Mucosa of descending colon (tissue), 3 donors: ENCODE results near the gene PPARA. TPM values are rescaled to one million over a fixed set of nuclear protein-coding genes. Genes with fewer than 3 reads are reported as not detected.

Experiments used
- ATAC-seq: fragments of 200-7000 bp; cut with Tn5 transposase; one replicate; pipeline ENCODE4 v1.9.1; 2020; ENCODE audit warnings: mild to moderate bottlenecking, moderate library complexity
- DNase-seq, 3 donors: peaks; one replicate each; pipeline ENCODE4 v3.0.0-alpha.2; 2020
- H3K36me3 ChIP-seq: fragments of 200-600 bp; one replicate; pipeline ENCODE4 v1.8.0; 2021; ENCODE audit warnings: low read depth, mild to moderate bottlenecking
- H3K4me1 ChIP-seq: fragments of 200-600 bp; one replicate; pipeline ENCODE4 v1.8.0; 2021; ENCODE audit warnings: low read depth, mild to moderate bottlenecking
- H3K4me3 ChIP-seq: fragments of 200-600 bp; one replicate; pipeline ENCODE4 v1.8.0; 2021; ENCODE audit warnings: mild to moderate bottlenecking
- H3K9me3 ChIP-seq: fragments of 200-600 bp; one replicate; pipeline ENCODE4 v1.8.0; 2021; ENCODE audit warnings: mild to moderate bottlenecking
- CTCF ChIP-seq: fragments of 200-600 bp; IDR thresholded peaks from one replicate; pipeline ENCODE4 v1.8.0; 2022; ENCODE audit warnings: antibody characterized with exemption, mild to moderate bottlenecking
- intact Hi-C, 2 donors: fragments of 100-400 bp; cut with DNase I in 1 of 2; cut with micrococcal nuclease in 1 of 2; formaldehyde crosslinking; loops; one replicate each; pipeline versions ENCODE4 v1.11.0 to v1.11.1; 2022; cut with DNase I, micrococcal nuclease
- total RNA-seq, 3 donors: library from RNA; stranded (reverse); fragmentation: NEBNext Ultra II Directional in 2 of 3; extraction: Animal tissue kit (Norgen Biotek cat#: 25700) in 2 of 3; gene quantifications; one replicate each; pipeline versions ENCODE4 v1.2.1 to v1.2.4, GENCODE V29; 2021 to 2023
- donor health status: DM: no; HTN: no; CAD: no; lungs with moderate emphysema.
- donor health status: DM: no; HTN: no; CAD: no.
- donor health status: DM: no; HTN: yes; CAD: no.

PPARA gene
- total RNA-seq, 3 donors from 2014 or later, result 57.9 to 81.4 (median 58.5) TPM

- intact Hi-C loops, result no loop called here
- Histone ChIP-seq H3K9me3 (no peaks in the 10 kb centered on the region), H3K4me3 (no peak overlapping the region), H3K4me1 (peaks cover 22% of the 10 kb centered on the region), H3K36me3 (no peaks in the 10 kb centered on the region)
- TF ChIP-seq CTCF, result no peak
- DNase-seq (no peak), ATAC-seq (no peak)
These were observed 19.3 kb downstream of the PPARA start for GRCh38 chr22:46169628-46170027.

- TF ChIP-seq CTCF, result no peak
- Histone ChIP-seq H3K4me3 (no peak overlapping the region), H3K4me1 (peaks cover 22% of the 10 kb centered on the region), H3K9me3 (no peaks in the 10 kb centered on the region), H3K36me3 (no peaks in the 10 kb centered on the region)
- DNase-seq (peak in 2 of 3 donors; percentile 58 to 79), ATAC-seq (peak; percentile 63)
- intact Hi-C loops, result no loop called here
These were observed 21.6 kb downstream of the PPARA start for GRCh38 chr22:46171940-46172339.

GRCh38 chr22:46172522-46173110 lies 22.3 kb downstream of the PPARA start:
- TF ChIP-seq CTCF, result no peak
- no peaks in the 10 kb centered on the region for H3K9me3 ChIP-seq
- no peak for DNase-seq
- H3K4me3 ChIP-seq, result no peak overlapping the region
- ATAC-seq, result no peak
- intact Hi-C loops, result no loop called here
- H3K4me1 ChIP-seq, result peaks cover 22% of the 10 kb centered on the region
- H3K36me3 ChIP-seq, result no peaks in the 10 kb centered on the region

- H3K4me3 ChIP-seq, result no peak overlapping the region
These were observed 22.8 kb downstream of the PPARA start for GRCh38 chr22:46173152-46173551.

GRCh38 chr22:46175631-46176030 lies 25.3 kb downstream of the PPARA start:
- no peak for DNase-seq
- intact Hi-C loops, result no loop called here
- peaks cover 17% of the 10 kb centered on the region for H3K9me3 ChIP-seq
- H3K36me3 ChIP-seq, result no peaks in the 10 kb centered on the region
- no peak for TF ChIP-seq CTCF
- no peak overlapping the region for H3K4me3 ChIP-seq
- H3K4me1 ChIP-seq, result peaks cover 22% of the 10 kb centered on the region
- peak; percentile 24 for ATAC-seq

More at GRCh38 chr22:46173152-46173551, 22.8 kb downstream of the PPARA start:
- ATAC-seq (no peak), DNase-seq (no peak)
- peaks cover 22% of the 10 kb centered on the region for H3K4me1 ChIP-seq
- no peaks in the 10 kb centered on the region for H3K9me3 ChIP-seq
- no peaks in the 10 kb centered on the region for H3K36me3 ChIP-seq
- intact Hi-C loops, result no loop called here
- TF ChIP-seq CTCF, result no peak
